Calu3 (cell line): ENCODE data around the gene GPR34. TPM values are rescaled to one million over a fixed set of nuclear protein-coding genes. Genes with fewer than 3 reads are reported as not detected.

Source experiments
- BruUV-seq: library from RNA; stranded (reverse); fragments of 400-500 nt; replicated peaks from 2 replicates; lab custom pipeline; 2021; lab: Mats Ljungman, UMichigan
- CTCF ChIA-PET: fragments of 300-600 bp; sonication (Branson Sonifier 250); formaldehyde crosslinking; loops from one replicate; lab custom pipeline; 2022; ENCODE audit warnings: antibody characterized with exemption; lab: Charles Lee
- DNase-seq: peaks from one replicate; pipeline ENCODE4 v3.0.0; 2022
- H3K27ac Mint-ChIP-seq: one replicate; pipeline ENCODE4 v1.8.0; 2022; ENCODE audit warnings: mixed read lengths; ENCODE audit not compliant: unreplicated experiment
- H3K27me3 Mint-ChIP-seq: one replicate; pipeline ENCODE4 v1.8.0; 2022; ENCODE audit warnings: mixed read lengths; ENCODE audit not compliant: unreplicated experiment
- H3K36me3 Mint-ChIP-seq: one replicate; pipeline ENCODE4 v1.8.0; 2022; ENCODE audit warnings: mild to moderate bottlenecking, moderate library complexity, mixed read lengths; ENCODE audit not compliant: insufficient read depth, unreplicated experiment
- H3K4me1 Mint-ChIP-seq: one replicate; pipeline ENCODE4 v1.8.0; 2022; ENCODE audit warnings: mild to moderate bottlenecking, low read depth, mixed read lengths; ENCODE audit not compliant: unreplicated experiment
- H3K4me3 Mint-ChIP-seq: one replicate; pipeline ENCODE4 v1.8.0; 2022; ENCODE audit warnings: mild to moderate bottlenecking, low read depth, moderate library complexity, mixed read lengths; ENCODE audit not compliant: unreplicated experiment
- H3K9me3 Mint-ChIP-seq: one replicate; pipeline ENCODE4 v1.8.0; 2022; ENCODE audit warnings: low read depth, mixed read lengths; ENCODE audit not compliant: unreplicated experiment
- intact Hi-C: fragments of 100-400 bp; cut with micrococcal nuclease; formaldehyde crosslinking; loops from one replicate; pipeline ENCODE4 v1.10.0; 2022; ENCODE audit not compliant: unreplicated experiment
- total RNA-seq: library from RNA; stranded (reverse); gene quantifications from 2 replicates; pipeline ENCODE4 v1.2.3, GENCODE V29; 2022
- TF ChIP-seq, protein P1 (sequence below): fragments of 200-600 bp; IDR thresholded peaks from one replicate; pipeline ENCODE4 v1.8.0; 2022; ENCODE audit warnings: antibody characterized with exemption; ENCODE audit not compliant: unreplicated experiment

Gene GPR34
- total RNA-seq, 1 experiment from 2014 or later: not detected

DNA sequence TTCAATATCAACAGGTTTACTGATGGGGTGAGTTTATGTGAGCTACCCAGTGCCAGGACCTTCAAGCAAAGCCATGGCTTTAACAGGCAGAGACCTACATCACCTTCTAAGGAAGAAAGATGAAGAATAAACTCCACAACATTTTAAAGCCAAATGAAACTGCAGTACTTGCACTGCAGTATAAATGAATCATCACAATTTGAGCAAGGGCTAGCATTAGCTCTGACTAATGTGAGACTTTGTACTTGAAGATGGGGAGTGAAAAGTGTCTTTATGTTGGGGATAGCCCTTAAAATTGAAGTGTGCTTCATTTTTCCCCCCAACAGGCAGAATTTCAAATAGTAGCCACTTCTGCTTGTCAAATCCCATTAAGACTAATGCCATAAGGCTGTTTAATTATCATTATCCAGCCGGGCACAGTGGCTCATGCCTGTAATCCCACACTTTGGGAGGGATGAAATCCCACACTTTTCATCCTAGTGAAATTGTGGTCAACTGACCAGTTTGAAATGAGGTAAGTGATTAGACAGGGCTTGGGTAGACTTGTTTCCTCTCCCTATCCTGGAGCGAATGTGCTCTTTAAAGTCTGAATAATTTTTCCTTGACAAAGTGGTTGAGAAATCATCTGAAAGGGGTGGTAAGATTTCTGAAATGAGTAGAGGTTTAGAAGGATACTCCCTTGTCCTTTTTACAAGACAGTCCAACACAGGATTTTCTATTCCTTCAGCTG lies 27.2 kb upstream of the GPR34 start:
- BruUV-seq: no TSS peak
- Mint-ChIP-seq H3K27ac (no peak overlapping the region), H3K4me1 (peaks cover 16% of the 10 kb centered on the region), H3K9me3 (no peaks in the 10 kb centered on the region), H3K4me3 (no peak overlapping the region), H3K36me3 (peaks cover 31% of the 10 kb centered on the region), H3K27me3 (no peaks in the 10 kb centered on the region)
- CTCF ChIA-PET: interaction anchor here (0.6 kb wide), 1 partner anchor 328 kb away, joined by 3 read pairs; no protein-coding TSS in a partner anchor
- TF ChIP-seq, protein P1, sequence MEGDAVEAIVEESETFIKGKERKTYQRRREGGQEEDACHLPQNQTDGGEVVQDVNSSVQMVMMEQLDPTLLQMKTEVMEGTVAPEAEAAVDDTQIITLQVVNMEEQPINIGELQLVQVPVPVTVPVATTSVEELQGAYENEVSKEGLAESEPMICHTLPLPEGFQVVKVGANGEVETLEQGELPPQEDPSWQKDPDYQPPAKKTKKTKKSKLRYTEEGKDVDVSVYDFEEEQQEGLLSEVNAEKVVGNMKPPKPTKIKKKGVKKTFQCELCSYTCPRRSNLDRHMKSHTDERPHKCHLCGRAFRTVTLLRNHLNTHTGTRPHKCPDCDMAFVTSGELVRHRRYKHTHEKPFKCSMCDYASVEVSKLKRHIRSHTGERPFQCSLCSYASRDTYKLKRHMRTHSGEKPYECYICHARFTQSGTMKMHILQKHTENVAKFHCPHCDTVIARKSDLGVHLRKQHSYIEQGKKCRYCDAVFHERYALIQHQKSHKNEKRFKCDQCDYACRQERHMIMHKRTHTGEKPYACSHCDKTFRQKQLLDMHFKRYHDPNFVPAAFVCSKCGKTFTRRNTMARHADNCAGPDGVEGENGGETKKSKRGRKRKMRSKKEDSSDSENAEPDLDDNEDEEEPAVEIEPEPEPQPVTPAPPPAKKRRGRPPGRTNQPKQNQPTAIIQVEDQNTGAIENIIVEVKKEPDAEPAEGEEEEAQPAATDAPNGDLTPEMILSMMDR: no peak
- intact Hi-C loops: no loop called here
- DNase-seq: no peak

- CTCF ChIA-PET: no interaction called here
- Mint-ChIP-seq H3K36me3 (peaks cover 17% of the 10 kb centered on the region), H3K4me1 (peaks cover 34% of the 10 kb centered on the region), H3K27ac (peak overlapping the region; percentile 90), H3K27me3 (no peaks in the 10 kb centered on the region), H3K9me3 (no peaks in the 10 kb centered on the region), H3K4me3 (no peak overlapping the region)
- intact Hi-C loops: no loop called here
- TF ChIP-seq, protein P1: no peak
- BruUV-seq: no TSS peak
- DNase-seq: no peak
Measured at GRCh38 chrX:41664375-41664901, 24.3 kb upstream of the GPR34 start.

DNA sequence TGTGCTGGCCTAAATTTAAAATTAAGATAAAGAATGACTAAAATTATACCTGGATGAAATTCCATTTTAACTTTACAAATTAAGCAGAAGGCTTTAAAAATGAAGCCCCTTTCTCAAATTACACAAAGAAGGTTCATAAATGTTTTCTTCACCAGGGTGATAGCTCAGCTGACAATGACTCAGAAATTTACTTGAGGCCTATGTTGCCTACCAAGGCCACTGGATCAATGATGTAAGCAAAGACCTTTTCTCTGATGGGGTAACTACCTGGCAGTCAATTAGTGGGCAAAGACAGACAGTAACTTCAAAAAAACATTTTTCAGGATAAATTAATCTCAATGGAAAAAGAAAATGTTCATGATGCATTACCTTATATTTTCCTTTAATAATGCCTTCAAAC lies 23.9 kb upstream of the GPR34 start:
- intact Hi-C loops: no loop called here
- no peak overlapping the region for H3K4me3 Mint-ChIP-seq
- H3K4me1 Mint-ChIP-seq: peaks cover 34% of the 10 kb centered on the region
- H3K27ac Mint-ChIP-seq: peak overlapping the region; percentile 90
- no TSS peak for BruUV-seq
- TF ChIP-seq, protein P1: no peak
- H3K9me3 Mint-ChIP-seq: no peaks in the 10 kb centered on the region
- CTCF ChIA-PET: no interaction called here
- H3K36me3 Mint-ChIP-seq: peaks cover 17% of the 10 kb centered on the region
- DNase-seq: peak; percentile 5
- no peaks in the 10 kb centered on the region for H3K27me3 Mint-ChIP-seq

GRCh38 chrX:41665686-41666085 lies 23.1 kb upstream of the GPR34 start:
- Mint-ChIP-seq H3K27me3 (no peaks in the 10 kb centered on the region), H3K36me3 (peaks cover 17% of the 10 kb centered on the region), H3K4me1 (peaks cover 34% of the 10 kb centered on the region), H3K9me3 (no peaks in the 10 kb centered on the region), H3K4me3 (peak overlapping the region; percentile 6), H3K27ac (peak overlapping the region; percentile 90)
- TF ChIP-seq, protein P1: no peak
- CTCF ChIA-PET: interaction anchor here (1.0 kb wide), 1 partner anchor 8 kb away, joined by 3 read pairs; no protein-coding TSS in a partner anchor
- no TSS peak for BruUV-seq
- intact Hi-C loops: no loop called here
- no peak for DNase-seq
